DND-41 (cell line): ENCODE data around the gene LSM14A.

Source experiments
- ATAC-seq: fragments of 200-7000 bp; cut with Tn5 transposase; 3 replicates; pipeline ENCODE4 v1.9.1; 2021; ENCODE audit warnings: low read depth; ENCODE audit not compliant: insufficient read depth
- DNase-seq: peaks from one replicate; pipeline ENCODE4 v3.0.0-alpha.2; 2020
- H2AFZ ChIP-seq: 2 replicates; pipeline ENCODE4 v1.6.0; 2012; ENCODE audit warnings: low read depth, low read length
- H3K27ac ChIP-seq: 2 replicates; pipeline ENCODE4 v1.5.1; 2012; ENCODE audit warnings: low read length, inconsistent platforms
- H3K27me3 ChIP-seq: fragments of 200-600 bp; sonication (generic); 2 replicates; pipeline ENCODE4 v1.6.0; 2012; ENCODE audit warnings: low read length, mild to moderate bottlenecking, inconsistent platforms; ENCODE audit not compliant: insufficient read depth, poor library complexity
- H3K36me3 ChIP-seq: 2 replicates; pipeline ENCODE4 v1.5.1; 2012; ENCODE audit warnings: low read length, inconsistent platforms; ENCODE audit not compliant: insufficient read depth
- H3K4me1 ChIP-seq: 2 replicates; pipeline ENCODE4 v1.5.1; 2012; ENCODE audit warnings: mild to moderate bottlenecking, low read length; ENCODE audit not compliant: insufficient read depth
- H3K4me2 ChIP-seq: 2 replicates; pipeline ENCODE4 v1.6.0; 2012; ENCODE audit warnings: mild to moderate bottlenecking, moderate library complexity, low read length, inconsistent platforms; ENCODE audit not compliant: insufficient read depth
- H3K4me3 ChIP-seq, 2 experiments: fragments of 200-600 bp in 1 of 2; shearing (Covaris generic) in 1 of 2; 2 replicates each; pipeline ENCODE4 v1.5.1; 2012 to 2016; ENCODE audit warnings: inconsistent platforms in 2 of 2, low read length in 2 of 2, mild to moderate bottlenecking in 2 of 2, low read depth in 1 of 2, moderate library complexity in 1 of 2
- H3K79me2 ChIP-seq: 2 replicates; pipeline ENCODE4 v1.6.0; 2012; ENCODE audit warnings: low read length, inconsistent platforms; ENCODE audit not compliant: insufficient read depth
- H3K9ac ChIP-seq: 2 replicates; pipeline ENCODE4 v1.6.0; 2012; ENCODE audit warnings: low read depth, mild to moderate bottlenecking, inconsistent platforms, low read length, moderate library complexity
- H3K9me3 ChIP-seq: 2 replicates; pipeline ENCODE4 v1.5.1; 2012; ENCODE audit warnings: low read length, moderate library complexity, mild to moderate bottlenecking, inconsistent platforms; ENCODE audit not compliant: insufficient read depth, severe bottlenecking
- H4K20me1 ChIP-seq: 2 replicates; pipeline ENCODE4 v1.6.0; 2012; ENCODE audit warnings: low read length; ENCODE audit not compliant: insufficient read depth
- CTCF ChIP-seq: IDR thresholded peaks from 2 replicates; pipeline ENCODE4 v1.5.1; 2012; ENCODE audit warnings: borderline replicate concordance, low read length, moderate library complexity, mild to moderate bottlenecking; ENCODE audit not compliant: poor library complexity, severe bottlenecking; ENCODE audit errors: extremely low read depth
- EZH2 ChIP-seq: IDR thresholded peaks from 3 replicates; pipeline ENCODE4 v1.6.1; 2012; ENCODE audit warnings: borderline replicate concordance, low read depth, mild to moderate bottlenecking, moderate library complexity, low read length, inconsistent platforms; ENCODE audit not compliant: severe bottlenecking

Gene LSM14A

GRCh38 chr19:34265221-34265650 is 92.9 kb downstream of the LSM14A start:
- Histone ChIP-seq H3K36me3 (no peaks in the 10 kb centered on the region), H3K79me2 (peaks cover 2% of the 10 kb centered on the region; the same call in 1 of the 2 replicates), H3K9me3 (no peaks in the 10 kb centered on the region), H2AFZ (no peak overlapping the region), H3K4me3 (no peak overlapping the region), H3K9ac (no peak overlapping the region), H3K4me2 (no peak overlapping the region), H3K27me3 (no peaks in the 10 kb centered on the region), H3K27ac (no peak overlapping the region), H3K4me1 (peaks cover 8% of the 10 kb centered on the region), H4K20me1 (peaks cover 20% of the 10 kb centered on the region)
- TF ChIP-seq CTCF (no peak), EZH2 (no peak)
- DNase-seq: no peak
- ATAC-seq: no peak

GRCh38 chr19:34269081-34269480 is 96.8 kb downstream of the LSM14A start:
- H4K20me1 ChIP-seq: peaks cover 17% of the 10 kb centered on the region
- DNase-seq: no peak
- no peak overlapping the region for H2AFZ ChIP-seq
- H3K27ac ChIP-seq: no peak overlapping the region
- no peaks in the 10 kb centered on the region for H3K27me3 ChIP-seq
- peaks cover 10% of the 10 kb centered on the region for H3K4me1 ChIP-seq
- no peak for TF ChIP-seq EZH2
- no peak for TF ChIP-seq CTCF
- ATAC-seq: no peak
- H3K9me3 ChIP-seq: no peaks in the 10 kb centered on the region
- no peak overlapping the region for H3K4me3 ChIP-seq
- no peak overlapping the region for H3K4me2 ChIP-seq
- H3K79me2 ChIP-seq: peaks cover 4% of the 10 kb centered on the region; the same call in 1 of the 2 replicates
- H3K9ac ChIP-seq: no peak overlapping the region
- H3K36me3 ChIP-seq: no peaks in the 10 kb centered on the region

- Histone ChIP-seq H3K4me2 (peak overlapping the region; percentile 24; the same call in 1 of the 2 replicates), H3K4me3 (no peak overlapping the region), H4K20me1 (peaks cover 17% of the 10 kb centered on the region), H3K36me3 (no peaks in the 10 kb centered on the region), H3K27ac (no peak overlapping the region), H3K79me2 (peaks cover 4% of the 10 kb centered on the region; the same call in 1 of the 2 replicates), H3K9ac (no peak overlapping the region), H3K4me1 (peaks cover 10% of the 10 kb centered on the region), H3K9me3 (no peaks in the 10 kb centered on the region), H3K27me3 (no peaks in the 10 kb centered on the region), H2AFZ (no peak overlapping the region)
- ATAC-seq: no peak
- no peak for TF ChIP-seq CTCF
- no peak for TF ChIP-seq EZH2
- no peak for DNase-seq
Observed at GRCh38 chr19:34269489-34269888, 97.2 kb downstream of the LSM14A start.
